ENCODE measurements around the gene SLC15A2.
A peak's percentile ranks its signal among the peaks of the same experiment; 100 is the strongest.
"Not testable (repeated sequence)": the region's sequence is repeated elsewhere in the genome, so short reads cannot be mapped to it uniquely, and the experiment has no call there.

SLC15A2 gene

GRCh38 chr3:121894301-121894990 is at the start of gene SLC15A2:
Gene SLC15A2 (plus strand): TSS chr3:121894401. CDS start chr3:121894477, 76 bp downstream.
- peak in 1 of 3 donors; percentile 10 for DNase-seq

- no peak for DNase-seq
Observed at GRCh38 chr3:121844892-121845291, 49.3 kb upstream of the SLC15A2 start.

GRCh38 chr3:121852256-121852655 is 41.9 kb upstream of the SLC15A2 start:
- DNase-seq = no peak

GRCh38 chr3:121855555-121855954 is 38.6 kb upstream of the SLC15A2 start:
- peak in 2 of 3 donors; percentile 13 to 18 for DNase-seq

GRCh38 chr3:121857778-121858177 is 36.4 kb upstream of the SLC15A2 start:
- DNase-seq = not testable (repeated sequence)

GRCh38 chr3:121863247-121863646 is 31.0 kb upstream of the SLC15A2 start:
- not testable (repeated sequence) for DNase-seq

- peak; percentile 42 to 88 (median 71) for DNase-seq
Observed at GRCh38 chr3:121863801-121864200, 30.4 kb upstream of the SLC15A2 start.

- peak in 2 of 3 donors; percentile 20 to 25 for DNase-seq
Observed at GRCh38 chr3:121869736-121870135, 24.5 kb upstream of the SLC15A2 start.

GRCh38 chr3:121870717-121871116 is 23.5 kb upstream of the SLC15A2 start:
- peak; percentile 12 to 66 (median 39) for DNase-seq

GRCh38 chr3:121871430-121871829 is 22.8 kb upstream of the SLC15A2 start:
- peak; percentile 1 to 26 (median 19) for DNase-seq

GRCh38 chr3:121878411-121878810 is 15.8 kb upstream of the SLC15A2 start:
- no peak for DNase-seq

- DNase-seq = peak; percentile 51 to 74 (median 59)
Observed at GRCh38 chr3:121883507-121883906, 10.7 kb upstream of the SLC15A2 start.

- DNase-seq = peak in 1 of 3 donors; percentile 16
Observed at GRCh38 chr3:121885386-121885785, 8.8 kb upstream of the SLC15A2 start.

- DNase-seq = no peak
Observed at GRCh38 chr3:121895121-121895520, 920 bp downstream of the SLC15A2 start.

- no peak for DNase-seq
Observed at GRCh38 chr3:121895736-121896135, 1.5 kb downstream of the SLC15A2 start.

- DNase-seq = no peak
Observed at GRCh38 chr3:121896823-121897222, 2.6 kb downstream of the SLC15A2 start.

GRCh38 chr3:121897296-121897695 is 3.1 kb downstream of the SLC15A2 start:
- DNase-seq = no peak

- peak; percentile 19 to 67 (median 37) for DNase-seq
Observed at GRCh38 chr3:121913305-121913990, 19.2 kb downstream of the SLC15A2 start.

GRCh38 chr3:121914081-121914998 is 20.1 kb downstream of the SLC15A2 start:
- DNase-seq = peak; percentile 7 to 27 (median 11)

GRCh38 chr3:121916189-121916588 is 22.0 kb downstream of the SLC15A2 start:
- no peak for DNase-seq

GRCh38 chr3:121918779-121919483 is 24.7 kb downstream of the SLC15A2 start:
- no peak for DNase-seq

GRCh38 chr3:121924734-121925133 is 30.5 kb downstream of the SLC15A2 start:
- DNase-seq = no peak

All from suppressor macrophage treated with lipopolysaccharide for 1 hour (primary cell).